H1 (cell line): Measurements from ENCODE around the gene INPPL1. TPM values are rescaled to one million over a fixed set of nuclear protein-coding genes. Genes with fewer than 3 reads are reported as not detected.

Source experiments
- CTBP2 ChIP-seq: IDR thresholded peaks from 2 replicates; pipeline ENCODE4 v1.7.0; 2011; ENCODE audit warnings: borderline replicate concordance, mild to moderate bottlenecking, moderate library complexity, mixed read lengths, low read length; ENCODE audit not compliant: insufficient read depth, insufficient read length
- GTF2F1 ChIP-seq: IDR thresholded peaks from 2 replicates; pipeline ENCODE4 v1.6.1; 2012; ENCODE audit warnings: low read depth, low read length, improper control_type of control experiment, borderline replicate concordance
- JUND ChIP-seq: IDR thresholded peaks from 2 replicates; pipeline ENCODE4 v1.6.1; 2011; ENCODE audit warnings: mild to moderate bottlenecking, improper control_type of control experiment, low read length
- MAFK ChIP-seq: IDR thresholded peaks from 2 replicates; pipeline ENCODE4 v1.6.1; 2012; ENCODE audit warnings: low read depth, mild to moderate bottlenecking, improper control_type of control experiment, low read length
- PHF8 ChIP-seq: fragments of 200-600 bp; sonication (generic); conservative IDR thresholded peaks from 2 replicates; pipeline ENCODE4 v1.7.1; 2012; ENCODE audit warnings: low read depth, mild to moderate bottlenecking, inconsistent platforms, low read length, moderate library complexity
- POLR2A ChIP-seq, 2 experiments: IDR thresholded peaks; 1 replicate in 1 of 2; 2 replicates in 1 of 2; pipeline ENCODE4 v1.6.1; 2011; ENCODE audit warnings: low read depth in 2 of 2, low read length in 2 of 2, mild to moderate bottlenecking in 2 of 2; ENCODE audit errors: control extremely low read depth in 1 of 2
- RAD21 ChIP-seq, 2 experiments: IDR thresholded peaks in 1 of 2; conservative IDR thresholded peaks in 1 of 2; 2 replicates each; pipeline ENCODE4 v1.6.1; 2011; ENCODE audit warnings: low read depth in 2 of 2, low read length in 2 of 2, improper control_type of control experiment in 1 of 2, inconsistent platforms in 1 of 2, mild to moderate bottlenecking in 1 of 2, moderate library complexity in 1 of 2
- SIX5 ChIP-seq: IDR thresholded peaks from 2 replicates; pipeline ENCODE4 v1.6.1; 2011; ENCODE audit warnings: mild to moderate bottlenecking, low read depth, low read length
- SUZ12 ChIP-seq: fragments of 200-600 bp; sonication (generic); IDR thresholded peaks from 2 replicates; pipeline ENCODE4 v1.6.1; 2012; ENCODE audit warnings: mild to moderate bottlenecking, inconsistent platforms, low read length, moderate library complexity, mixed read lengths
- TBP ChIP-seq: IDR thresholded peaks from 2 replicates; pipeline ENCODE4 v1.6.1; 2011; ENCODE audit warnings: low read depth, low read length, improper control_type of control experiment
- TEAD4 ChIP-seq: IDR thresholded peaks from 2 replicates; pipeline ENCODE4 v1.6.1; 2012; ENCODE audit warnings: low read depth, low read length, inconsistent platforms, mixed read lengths
- polyA plus RNA-seq, 7 experiments: library from polyadenylated mRNA; depleted of rRNA in 3 of 7; stranded (reverse) in 5 of 7; unstranded in 2 of 7; fragments of >200 nt in 5 of 7; fragments of 200-250 nt in 2 of 7; gene quantifications; 1 replicate in 5 of 7; 2 replicates in 1 of 7; 4 replicates in 1 of 7; pipeline versions ENCODE4 v1.2.1 to v1.2.3, GENCODE V29; 2011 to 2013; ENCODE audit warnings: missing spikeins in 2 of 7, mixed read lengths in 2 of 7
- total RNA-seq: library from RNA; stranded (reverse); fragmentation: NEBNext Ultra II Directional; extraction: Animal tissue kit (Norgen Biotek cat#: 25700); gene quantifications from 2 replicates; pipeline ENCODE4 v1.2.1, GENCODE V29; 2021

INPPL1 gene
- total and polyA plus RNA-seq, 2 of the 8 experiments (the other 6 are each of a cell fraction or from before 2014, with no cell fraction given): 54.5 to 79.5 TPM

DNA sequence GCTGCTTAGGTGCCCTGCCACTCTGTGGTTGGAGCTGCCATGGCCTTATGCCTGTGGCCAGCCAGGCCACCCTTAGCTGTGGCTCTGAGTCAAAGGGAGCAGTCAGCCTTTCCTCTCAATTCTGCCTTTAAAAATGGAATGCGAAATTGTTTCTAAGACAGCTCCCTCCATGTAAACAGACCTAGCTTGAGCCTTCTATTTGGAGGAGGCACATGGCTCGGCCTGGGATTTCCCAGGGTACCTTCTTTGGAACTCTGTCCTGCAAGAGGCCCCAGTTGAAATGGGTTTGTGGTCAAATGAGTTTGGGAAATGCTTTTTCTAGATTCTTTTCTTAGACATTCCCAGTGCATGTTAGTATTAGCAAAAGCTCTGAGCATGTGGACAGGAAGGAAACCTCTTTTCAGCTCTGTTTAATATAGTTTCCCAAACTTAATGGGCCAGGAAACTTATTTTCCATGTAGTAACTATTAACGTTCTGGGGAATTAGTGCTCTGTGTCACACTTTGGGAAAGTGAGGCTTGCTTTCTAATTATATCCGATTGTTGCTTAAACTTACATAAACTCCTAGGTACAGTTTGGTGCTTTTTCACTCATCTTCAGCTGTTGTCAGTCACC, 11.6 kb downstream of the INPPL1 start (continued):
- TF ChIP-seq SIX5: no peak
- no peak for TF ChIP-seq POLR2A (IDR thresholded peaks at IDR 0.05; ENCODE audit: control extremely low read depth in 1 of 2, low read depth in 2 of 2, low read length in 2 of 2)
- TF ChIP-seq PHF8: no peak
- TF ChIP-seq JUND: no peak
- no peak for TF ChIP-seq MAFK
- TF ChIP-seq TBP: no peak
- no peak for TF ChIP-seq RAD21 (IDR thresholded peaks at IDR 0.05 in 1 of 2, conservative IDR thresholded peaks at IDR 0.05 in 1 of 2; ENCODE audit: low read depth in 2 of 2, low read length in 2 of 2)
- TF ChIP-seq CTBP2: no peak
- no peak for TF ChIP-seq TEAD4
- TF ChIP-seq SUZ12: no peak
- TF ChIP-seq GTF2F1: no peak
